ENCODE results near the gene PPARA.

DNA sequence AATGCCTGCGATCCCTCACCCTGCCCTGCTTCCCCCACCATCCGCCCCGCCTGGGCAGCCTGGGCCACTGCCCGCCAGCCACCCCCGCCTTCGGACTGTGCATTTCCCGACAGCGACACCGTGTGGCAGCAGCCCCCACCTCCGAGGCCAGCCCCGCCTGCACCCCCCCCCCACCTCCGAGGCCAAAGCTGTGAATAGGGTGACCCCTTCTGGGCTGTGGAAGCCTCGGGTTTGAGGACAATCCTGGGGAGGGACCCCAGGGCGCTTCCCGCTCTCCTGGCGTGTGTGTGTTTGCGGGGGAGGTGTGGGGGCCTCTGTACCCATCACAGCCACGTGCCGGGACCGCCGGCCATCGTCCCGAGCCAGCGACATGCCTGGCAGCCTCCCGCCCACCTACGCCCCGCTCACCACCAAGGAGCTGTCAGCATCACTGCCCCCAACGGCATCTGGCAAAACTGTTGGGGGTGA is 33.8 kb upstream of the PPARA start:
- peak; percentile 55 for TF ChIP-seq CTCF (IDR thresholded peaks at IDR 0.05; ENCODE audit: insufficient read depth, low read length)
- TF ChIP-seq SPI1 (IDR thresholded peaks at IDR 0.05; ENCODE audit: borderline replicate concordance, low read depth): no peak
- no peak for TF ChIP-seq GABPA (IDR thresholded peaks at IDR 0.05; ENCODE audit: low read depth)
- TF ChIP-seq POLR2AphosphoS5 (IDR thresholded peaks at IDR 0.05; ENCODE audit: low read depth): no peak
- no peak for TF ChIP-seq REST (IDR thresholded peaks at IDR 0.05; ENCODE audit: insufficient replicate concordance, low read depth)
